Epithelial cell of proximal tubule (primary cell): ENCODE data around the gene OR4N2. TPM values are rescaled to one million over a fixed set of nuclear protein-coding genes. Genes with fewer than 3 reads are reported as not detected.
"Not testable (repeated sequence)": the region's sequence is repeated elsewhere in the genome, so short reads cannot be mapped to it uniquely, and the experiment has no call there.

Experiments used
- DNase-seq: peaks from one replicate; pipeline ENCODE4 v3.0.0-alpha.2; 2011; ENCODE audit warnings: low read depth
- H3K4me3 ChIP-seq: 2 replicates; pipeline ENCODE4 v1.5.1; 2011; ENCODE audit warnings: low read depth, mild to moderate bottlenecking, low read length
- total RNA-seq: library from RNA; depleted of rRNA; stranded (reverse); fragments of >200 nt; gene quantifications from 2 replicates; pipeline ENCODE4 v1.2.3, GENCODE V29; 2015
- TF ChIP-seq, protein P1 (sequence below): conservative IDR thresholded peaks from 2 replicates; pipeline ENCODE4 v1.5.1; 2012; ENCODE audit warnings: low read depth, mild to moderate bottlenecking, low read length

OR4N2 gene, protein sequence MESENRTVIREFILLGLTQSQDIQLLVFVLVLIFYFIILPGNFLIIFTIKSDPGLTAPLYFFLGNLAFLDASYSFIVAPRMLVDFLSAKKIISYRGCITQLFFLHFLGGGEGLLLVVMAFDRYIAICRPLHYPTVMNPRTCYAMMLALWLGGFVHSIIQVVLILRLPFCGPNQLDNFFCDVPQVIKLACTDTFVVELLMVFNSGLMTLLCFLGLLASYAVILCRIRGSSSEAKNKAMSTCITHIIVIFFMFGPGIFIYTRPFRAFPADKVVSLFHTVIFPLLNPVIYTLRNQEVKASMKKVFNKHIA
- total RNA-seq, result not detected in 2 replicates

DNA sequence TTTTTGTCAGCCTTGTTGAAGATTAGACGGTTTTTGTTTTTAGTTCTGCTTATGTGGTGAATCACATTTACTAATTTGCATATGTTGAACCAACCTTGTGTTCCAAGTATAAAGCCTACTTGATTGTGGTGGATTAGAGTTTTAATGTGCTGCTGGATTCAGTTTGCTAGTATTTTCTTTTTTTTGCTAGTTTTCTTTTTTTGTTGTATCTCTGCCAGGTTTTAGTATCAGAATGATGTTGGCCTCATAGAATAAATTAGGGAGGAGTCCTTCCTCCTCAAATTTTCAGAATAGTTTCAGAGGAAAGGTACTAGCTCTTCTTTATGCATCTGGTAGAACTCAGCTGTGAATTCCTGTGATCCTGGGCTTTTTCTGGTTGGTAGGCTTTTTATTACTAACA lies at the start of gene OR4N2:
Gene OR4N2 (plus strand): TSS at position 301 of the 400 bp plus-strand sequence. CDS start 23,679 bp downstream, outside the sequence.
- not testable (repeated sequence) for DNase-seq, H3K4me3 ChIP-seq

DNA sequence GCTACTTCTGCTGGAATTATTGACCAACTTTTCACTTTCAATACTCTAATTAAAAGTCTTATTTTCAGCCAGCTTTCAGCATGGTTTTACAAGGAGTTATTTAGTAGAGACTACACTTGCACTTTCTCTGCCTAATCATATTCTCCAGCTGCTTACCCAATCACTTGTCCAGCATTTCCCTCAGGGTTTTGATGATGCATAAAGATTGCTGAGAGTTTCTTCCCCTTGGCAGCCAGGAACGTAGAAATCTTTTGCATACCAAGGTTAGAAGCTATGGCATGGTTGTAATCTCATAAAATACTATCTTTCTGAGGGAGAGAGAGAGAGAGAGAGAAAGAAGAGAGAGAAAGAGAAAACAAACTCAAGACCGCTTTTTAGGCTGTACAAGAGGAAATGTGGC lies 49.4 kb upstream of the OR4N2 start:
- no peak for DNase-seq
- TF ChIP-seq, protein P1, sequence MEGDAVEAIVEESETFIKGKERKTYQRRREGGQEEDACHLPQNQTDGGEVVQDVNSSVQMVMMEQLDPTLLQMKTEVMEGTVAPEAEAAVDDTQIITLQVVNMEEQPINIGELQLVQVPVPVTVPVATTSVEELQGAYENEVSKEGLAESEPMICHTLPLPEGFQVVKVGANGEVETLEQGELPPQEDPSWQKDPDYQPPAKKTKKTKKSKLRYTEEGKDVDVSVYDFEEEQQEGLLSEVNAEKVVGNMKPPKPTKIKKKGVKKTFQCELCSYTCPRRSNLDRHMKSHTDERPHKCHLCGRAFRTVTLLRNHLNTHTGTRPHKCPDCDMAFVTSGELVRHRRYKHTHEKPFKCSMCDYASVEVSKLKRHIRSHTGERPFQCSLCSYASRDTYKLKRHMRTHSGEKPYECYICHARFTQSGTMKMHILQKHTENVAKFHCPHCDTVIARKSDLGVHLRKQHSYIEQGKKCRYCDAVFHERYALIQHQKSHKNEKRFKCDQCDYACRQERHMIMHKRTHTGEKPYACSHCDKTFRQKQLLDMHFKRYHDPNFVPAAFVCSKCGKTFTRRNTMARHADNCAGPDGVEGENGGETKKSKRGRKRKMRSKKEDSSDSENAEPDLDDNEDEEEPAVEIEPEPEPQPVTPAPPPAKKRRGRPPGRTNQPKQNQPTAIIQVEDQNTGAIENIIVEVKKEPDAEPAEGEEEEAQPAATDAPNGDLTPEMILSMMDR, result no peak

DNA sequence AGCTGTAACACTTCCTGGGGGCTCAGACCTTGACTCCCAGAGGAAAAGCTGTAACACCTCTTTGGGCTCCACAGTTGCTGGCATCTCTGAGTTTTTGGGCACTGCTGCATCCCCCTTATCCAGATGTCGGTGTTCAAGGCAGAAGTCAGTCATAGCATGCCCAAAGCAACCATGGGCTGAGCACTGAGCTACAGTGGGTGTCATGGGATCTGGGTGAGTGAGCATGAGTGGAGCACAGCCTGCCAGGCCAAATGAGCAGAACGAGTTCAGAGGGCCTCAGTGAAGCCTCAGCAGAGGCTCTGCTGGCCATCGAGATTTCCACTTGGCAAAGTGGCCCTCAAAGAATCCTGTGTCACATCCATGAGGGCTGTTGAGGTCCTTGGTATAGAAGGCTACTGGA lies 32.1 kb upstream of the OR4N2 start:
- DNase-seq, H3K4me3 ChIP-seq: not testable (repeated sequence)

More for the DNA sequence above, 49.4 kb upstream of the OR4N2 start:
- no peak overlapping the region for H3K4me3 ChIP-seq

DNA sequence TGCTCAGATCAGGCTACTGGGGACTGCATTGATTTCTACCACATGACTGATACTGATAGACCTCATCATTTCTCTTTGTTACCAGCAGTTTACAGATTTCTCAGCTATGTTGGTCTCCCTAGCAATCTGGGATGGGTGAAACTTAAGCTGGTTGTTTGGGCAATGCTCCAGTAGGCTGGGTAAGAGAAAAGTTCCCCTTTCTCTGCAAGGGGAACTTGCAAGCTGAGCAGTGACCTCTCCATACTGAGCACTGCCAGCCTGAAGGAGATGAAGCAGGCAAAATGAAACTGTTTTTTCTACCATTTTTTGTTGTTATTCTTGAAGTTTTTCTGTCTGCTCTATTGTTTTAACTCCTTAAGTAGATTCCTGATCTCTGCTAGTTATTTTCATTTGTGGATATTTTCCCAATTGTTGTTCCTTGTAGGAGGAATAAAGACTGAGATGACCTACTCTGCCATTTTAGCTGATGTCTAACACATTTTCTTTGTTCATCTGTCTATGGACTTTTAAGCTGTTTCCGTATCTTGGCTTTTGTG lies 31.6 kb upstream of the OR4N2 start:
- no peak for DNase-seq
- no peak overlapping the region for H3K4me3 ChIP-seq
- TF ChIP-seq, protein P1, result no peak

DNA sequence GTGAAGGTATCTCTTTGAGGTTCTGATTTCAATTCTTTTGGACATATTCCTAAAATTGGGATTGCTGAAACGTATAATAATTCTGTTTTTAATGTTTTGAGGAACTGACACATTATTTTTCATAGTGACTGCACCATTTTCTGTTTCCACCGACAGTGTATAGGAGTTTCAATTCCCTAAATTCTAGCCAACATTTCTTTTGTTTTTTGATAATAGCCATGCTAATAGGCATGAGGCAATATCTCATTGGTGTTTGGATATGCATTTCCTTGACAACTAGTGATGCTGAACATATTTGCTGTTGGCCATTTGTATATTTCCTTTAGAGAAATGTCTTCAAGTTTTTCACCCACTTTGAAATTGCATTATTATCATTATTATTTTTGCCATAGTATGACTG lies 31.1 kb upstream of the OR4N2 start:
- H3K4me3 ChIP-seq, DNase-seq: not testable (repeated sequence)

DNA sequence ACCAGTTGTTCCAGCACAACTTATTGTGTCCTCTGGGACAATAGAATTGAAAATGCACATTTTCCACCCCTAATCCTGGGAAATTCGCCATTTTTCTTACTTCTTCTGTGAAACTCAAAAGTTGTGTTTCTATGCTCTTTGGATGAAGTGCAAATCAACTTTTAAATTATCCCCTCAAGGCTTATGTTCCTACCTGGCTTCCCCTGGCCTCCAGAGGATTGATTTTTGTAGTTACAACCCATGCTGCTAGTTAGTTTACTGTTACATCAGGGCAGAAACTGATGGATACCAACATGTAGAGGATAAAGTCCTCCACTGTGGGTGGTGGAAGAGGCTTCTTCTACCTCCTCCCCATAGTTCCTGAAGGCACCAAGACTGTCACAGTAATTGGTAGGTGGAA lies 30.4 kb upstream of the OR4N2 start, which contains the start of gene OR4M1:
Gene OR4M1 (plus strand): TSS at position 301 of the 400 bp plus-strand sequence. CDS start 6,819 bp downstream, outside the sequence.
- not testable (repeated sequence) for DNase-seq, H3K4me3 ChIP-seq

DNA sequence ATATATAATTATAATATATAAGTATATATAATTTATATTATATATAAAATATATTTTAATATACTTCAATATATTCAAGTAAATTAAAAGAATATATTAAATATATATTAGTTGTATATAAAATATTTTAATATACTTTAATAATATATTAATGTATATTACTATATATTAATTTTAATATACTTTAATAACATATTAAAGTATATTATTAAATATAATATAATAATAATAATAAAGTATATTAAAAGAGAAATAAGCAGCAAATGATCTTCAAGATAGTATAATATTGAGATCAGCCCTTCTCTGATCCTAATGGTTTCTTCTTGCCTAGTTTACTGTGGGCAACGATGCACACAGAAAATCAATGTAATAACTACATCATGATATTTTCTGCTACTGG lies 28.0 kb upstream of the OR4N2 start:
- DNase-seq, result no peak
- TF ChIP-seq, protein P1, result no peak
- H3K4me3 ChIP-seq, result no peak overlapping the region

DNA sequence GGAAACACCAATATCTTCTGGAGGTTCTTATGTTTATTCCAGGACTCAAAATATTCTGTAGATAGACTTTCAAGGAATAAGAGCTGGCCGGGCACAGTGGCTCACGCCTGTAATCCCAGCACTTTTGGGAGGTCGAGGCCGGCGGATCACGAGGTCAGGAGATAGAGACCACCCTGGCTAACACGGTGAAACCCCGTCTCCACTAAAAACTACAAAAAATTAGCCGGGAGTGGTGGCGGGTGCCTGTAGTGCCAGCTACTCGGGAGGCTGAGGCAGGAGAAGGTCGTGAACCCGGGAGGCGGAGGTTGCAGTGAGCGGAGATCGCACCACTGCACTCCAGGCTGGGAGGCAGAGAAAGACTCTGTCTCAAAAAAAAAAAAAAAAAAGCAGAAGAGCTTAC lies 17.7 kb upstream of the OR4N2 start:
- not testable (repeated sequence) for H3K4me3 ChIP-seq, DNase-seq

DNA sequence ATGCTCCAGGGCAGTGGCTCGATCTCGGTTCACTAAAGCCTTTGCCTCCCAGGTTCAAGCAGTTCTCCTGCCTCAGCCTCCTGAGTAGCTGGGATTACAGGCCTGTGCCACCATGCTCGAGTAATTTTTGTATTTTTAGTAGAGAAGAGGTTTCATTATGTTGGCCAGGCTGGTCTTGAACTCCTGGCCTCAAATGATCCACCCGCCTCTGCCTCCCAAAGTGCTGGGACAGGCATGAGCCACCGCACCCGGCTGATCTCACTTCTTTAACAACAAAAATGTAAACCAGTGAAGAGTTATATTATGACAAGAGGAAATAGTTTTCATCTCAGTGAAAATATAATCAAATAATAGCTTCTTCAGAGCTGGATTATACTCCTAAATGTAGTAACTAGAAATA lies 16.3 kb upstream of the OR4N2 start:
- H3K4me3 ChIP-seq, DNase-seq: not testable (repeated sequence)

DNA sequence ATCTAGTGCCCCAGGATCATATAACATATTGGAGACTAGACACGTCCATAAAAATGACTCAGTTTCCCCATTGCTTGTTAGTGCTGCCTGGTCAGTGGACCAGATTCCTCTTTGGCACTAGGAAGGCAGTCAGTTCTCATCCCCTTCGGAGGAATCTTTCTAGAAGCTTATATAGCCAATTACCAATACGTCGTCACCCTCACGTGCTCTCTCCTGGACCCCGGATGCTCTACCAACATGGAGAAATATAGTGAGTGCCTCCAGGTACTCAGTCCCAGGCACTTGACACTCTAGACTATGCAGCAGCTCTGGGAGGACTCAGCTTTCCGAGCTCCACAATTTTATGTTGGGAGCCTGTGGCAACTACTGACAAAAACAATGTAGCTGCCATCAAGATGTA lies 15.4 kb upstream of the OR4N2 start:
- H3K4me3 ChIP-seq, DNase-seq: not testable (repeated sequence)

DNA sequence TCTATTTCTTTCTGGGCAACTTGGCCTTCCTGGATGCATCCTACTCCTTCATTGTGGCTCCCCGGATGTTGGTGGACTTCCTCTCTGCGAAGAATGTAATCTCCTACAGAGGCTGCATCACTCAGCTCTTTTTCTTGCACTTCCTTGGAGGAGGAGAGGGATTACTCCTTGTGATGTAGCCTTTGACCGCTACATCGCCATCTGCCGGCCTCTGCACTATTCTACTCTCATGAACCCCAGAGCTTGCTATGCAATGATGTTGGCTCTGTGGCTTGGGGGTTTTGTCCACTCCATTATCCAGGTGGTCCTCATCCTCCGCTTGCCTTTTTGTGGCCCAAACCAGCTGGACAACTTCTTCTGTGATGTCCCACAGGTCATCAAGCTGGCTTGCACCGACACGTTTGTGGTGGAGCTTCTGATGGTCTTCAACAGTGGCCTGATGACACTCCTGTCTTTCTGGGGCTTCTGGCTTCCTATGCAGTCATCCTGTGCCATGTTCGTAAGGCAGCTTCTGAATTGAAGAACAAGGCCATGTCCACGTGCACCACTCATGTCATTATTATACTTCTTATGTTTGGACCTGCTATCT lies 7.0 kb upstream of the OR4N2 start:
- DNase-seq, H3K4me3 ChIP-seq: not testable (repeated sequence)
